Psoas muscle (tissue), 8 donors: Measurements from ENCODE around the gene TTLL12. TPM values are rescaled to one million over a fixed set of nuclear protein-coding genes. Genes with fewer than 3 reads are reported as not detected.
A peak's percentile ranks its signal among the peaks of the same experiment; 100 is the strongest.

Experiments used
- ATAC-seq, 4 donors: fragments of 200-7000 bp; cut with Tn5 transposase; one replicate each; pipeline ENCODE4 v1.9.1; 2020; ENCODE audit warnings: moderate library complexity in 3 of 4, mild to moderate bottlenecking in 2 of 4
- DNase-seq, 2 donors: peaks; one replicate each; pipeline ENCODE4 v3.0.0-alpha.2; 2020
- H3K27ac ChIP-seq: fragments of 200-600 bp; one replicate; pipeline ENCODE4 v1.8.0; 2022
- H3K27me3 ChIP-seq, 3 donors: fragments of 200-600 bp in 1 of 3; one replicate each; pipeline versions ENCODE4 v1.6.1 to v1.8.0; 2013 to 2022; ENCODE audit warnings: low read length in 2 of 3, mild to moderate bottlenecking in 2 of 3, moderate library complexity in 1 of 3; ENCODE audit not compliant: insufficient read depth in 3 of 3
- H3K36me3 ChIP-seq, 2 donors: fragments of 200-600 bp in 1 of 2; one replicate each; pipeline versions ENCODE4 v1.6.1 to v1.8.0; 2013 to 2022; ENCODE audit warnings: low read depth in 1 of 2, mild to moderate bottlenecking in 1 of 2, moderate library complexity in 1 of 2; ENCODE audit not compliant: insufficient read depth in 1 of 2
- H3K4me1 ChIP-seq: fragments of 200-600 bp; one replicate; pipeline ENCODE4 v1.8.0; 2022
- H3K4me3 ChIP-seq: fragments of 200-600 bp; one replicate; pipeline ENCODE4 v1.8.0; 2022; ENCODE audit warnings: mild to moderate bottlenecking
- H3K9me3 ChIP-seq: fragments of 200-600 bp; one replicate; pipeline ENCODE4 v1.8.0; 2022
- CTCF ChIP-seq: fragments of 200-600 bp; IDR thresholded peaks from one replicate; pipeline ENCODE4 v1.8.0; 2022; ENCODE audit warnings: antibody characterized with exemption
- WGBS, 3 donors: extraction: QIAGEN DNeasy Blood & Tissue Kit; methylation state at CpG; one replicate each; pipeline versions ENCODE4 v1.1.6 to v1.1.7; 2013; 5-methylcytosine and 5-hydroxymethylcytosine counted together
- intact Hi-C, 2 donors: fragments of 100-400 bp; cut with DNase I; formaldehyde crosslinking; loops; one replicate each; pipeline versions ENCODE4 v1.11.0 to v1.14.2; 2022
- polyA plus RNA-seq, 3 donors: library from polyadenylated mRNA; stranded (reverse); fragments of 200-250 nt; gene quantifications; one replicate each; pipeline ENCODE4 v1.2.3, GENCODE V29; 2013
- total RNA-seq, 4 donors: library from RNA; stranded (reverse); fragmentation: NEBNext Ultra II Directional in 2 of 4; extraction: Animal tissue kit (Norgen Biotek cat#: 25700) in 2 of 4; gene quantifications; one replicate each; pipeline versions ENCODE4 v1.2.1 to v1.2.4, GENCODE V29; 2021 to 2023
- donor health status: healthy with polysubstance abuse.
- donor health status: DM: no; HTN: no; CAD: no; lungs with moderate emphysema.
- donor health status: Bipolar disorder and iron deficiency.
- donor health status: healthy.
- donor health status: DM: yes; HTN: yes; CAD: no.
- donor health status: DM: no; HTN: no; CAD: no.
- donor health status: DM: no; HTN: no; CAD: no.
- donor health status: DM: yes; HTN: yes; CAD: no.

Gene TTLL12
- total and polyA plus RNA-seq, 7 donors, result 9.9 to 20.7 (median 13.7) TPM

- TF ChIP-seq CTCF, result no peak
- intact Hi-C loops, result no loop called here
- 86 to 93% (median 86%) methylated on average over 13 to 15 of the region's 15 CpGs for WGBS, 3 donors
- Histone ChIP-seq H3K4me1 (no peaks in the 10 kb centered on the region), H3K4me3 (no peak overlapping the region), H3K36me3 (no peaks in the 10 kb centered on the region), H3K27me3 (peaks cover 0 to 10% (median 5%) of the 10 kb centered on the region in 3 donors), H3K27ac (no peak overlapping the region), H3K9me3 (no peaks in the 10 kb centered on the region)
- DNase-seq (peak in 1 of 2 donors; percentile 42), ATAC-seq (no peak)
Observed at GRCh38 chr22:43209523-43209890, 22.6 kb upstream of the TTLL12 start.

GRCh38 chr22:43208703-43209522, 22.0 kb upstream of the TTLL12 start:
- H3K27me3 ChIP-seq, result peaks cover 0 to 10% (median 5%) of the 10 kb centered on the region in 3 donors
- TF ChIP-seq CTCF, result no peak
- H3K36me3 ChIP-seq, result no peaks in the 10 kb centered on the region
- H3K4me1 ChIP-seq, result no peaks in the 10 kb centered on the region
- ATAC-seq (no peak), DNase-seq (no peak)
- intact Hi-C loops, result no loop called here
- no peak overlapping the region for H3K27ac ChIP-seq
- H3K9me3 ChIP-seq, result no peaks in the 10 kb centered on the region
- 75 to 79% (median 77%) methylated on average over 26 of the region's 26 CpGs for WGBS, 3 donors
- no peak overlapping the region for H3K4me3 ChIP-seq

GRCh38 chr22:43207849-43208702, 21.1 kb upstream of the TTLL12 start:
- Histone ChIP-seq H3K9me3 (no peaks in the 10 kb centered on the region), H3K27ac (no peak overlapping the region), H3K4me1 (no peaks in the 10 kb centered on the region), H3K27me3 (peaks cover 0 to 10% (median 7%) of the 10 kb centered on the region in 3 donors), H3K36me3 (no peaks in the 10 kb centered on the region), H3K4me3 (no peak overlapping the region)
- intact Hi-C loops, result no loop called here
- peak; percentile 9 to 40 for DNase-seq
- no peak for TF ChIP-seq CTCF
- 85 to 90% (median 85%) methylated on average over 25 to 26 of the region's 26 CpGs for WGBS, 3 donors
- no peak for ATAC-seq

- no peak for ATAC-seq
- peak in 1 of 2 donors; percentile 50 for DNase-seq
- intact Hi-C loops, result no loop called here
- H3K36me3 ChIP-seq, result no peaks in the 10 kb centered on the region
- peaks cover 0 to 10% (median 7%) of the 10 kb centered on the region in 3 donors for H3K27me3 ChIP-seq
- WGBS, 3 donors, result 87 to 89% (median 87%) methylated on average over 13 of the region's 13 CpGs
- H3K27ac ChIP-seq, result no peak overlapping the region
- H3K4me1 ChIP-seq, result no peaks in the 10 kb centered on the region
- TF ChIP-seq CTCF, result no peak
- no peak overlapping the region for H3K4me3 ChIP-seq
- no peaks in the 10 kb centered on the region for H3K9me3 ChIP-seq
Observed at GRCh38 chr22:43207386-43207785, 20.5 kb upstream of the TTLL12 start.
